NB4 (cell line): ENCODE data around the gene SERF2.

Experiments
- POLR2A ChIP-seq: IDR thresholded peaks from 2 replicates; pipeline ENCODE4 v1.6.1; 2011; ENCODE audit warnings: mild to moderate bottlenecking; ENCODE audit not compliant: insufficient read length; ENCODE audit errors: extremely low read depth
- TF ChIP-seq, protein P1 (sequence below): IDR thresholded peaks from one replicate; pipeline ENCODE4 v1.5.1; 2012; ENCODE audit warnings: low read depth, low read length

GRCh38 chr15:43793647-43794046, 1.5 kb downstream of the SERF2 start:
- TF ChIP-seq POLR2A: no peak
- TF ChIP-seq, protein P1, sequence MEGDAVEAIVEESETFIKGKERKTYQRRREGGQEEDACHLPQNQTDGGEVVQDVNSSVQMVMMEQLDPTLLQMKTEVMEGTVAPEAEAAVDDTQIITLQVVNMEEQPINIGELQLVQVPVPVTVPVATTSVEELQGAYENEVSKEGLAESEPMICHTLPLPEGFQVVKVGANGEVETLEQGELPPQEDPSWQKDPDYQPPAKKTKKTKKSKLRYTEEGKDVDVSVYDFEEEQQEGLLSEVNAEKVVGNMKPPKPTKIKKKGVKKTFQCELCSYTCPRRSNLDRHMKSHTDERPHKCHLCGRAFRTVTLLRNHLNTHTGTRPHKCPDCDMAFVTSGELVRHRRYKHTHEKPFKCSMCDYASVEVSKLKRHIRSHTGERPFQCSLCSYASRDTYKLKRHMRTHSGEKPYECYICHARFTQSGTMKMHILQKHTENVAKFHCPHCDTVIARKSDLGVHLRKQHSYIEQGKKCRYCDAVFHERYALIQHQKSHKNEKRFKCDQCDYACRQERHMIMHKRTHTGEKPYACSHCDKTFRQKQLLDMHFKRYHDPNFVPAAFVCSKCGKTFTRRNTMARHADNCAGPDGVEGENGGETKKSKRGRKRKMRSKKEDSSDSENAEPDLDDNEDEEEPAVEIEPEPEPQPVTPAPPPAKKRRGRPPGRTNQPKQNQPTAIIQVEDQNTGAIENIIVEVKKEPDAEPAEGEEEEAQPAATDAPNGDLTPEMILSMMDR: no peak
